ENCODE measurements around the gene TCEANC2.

Gene TCEANC2

DNA sequence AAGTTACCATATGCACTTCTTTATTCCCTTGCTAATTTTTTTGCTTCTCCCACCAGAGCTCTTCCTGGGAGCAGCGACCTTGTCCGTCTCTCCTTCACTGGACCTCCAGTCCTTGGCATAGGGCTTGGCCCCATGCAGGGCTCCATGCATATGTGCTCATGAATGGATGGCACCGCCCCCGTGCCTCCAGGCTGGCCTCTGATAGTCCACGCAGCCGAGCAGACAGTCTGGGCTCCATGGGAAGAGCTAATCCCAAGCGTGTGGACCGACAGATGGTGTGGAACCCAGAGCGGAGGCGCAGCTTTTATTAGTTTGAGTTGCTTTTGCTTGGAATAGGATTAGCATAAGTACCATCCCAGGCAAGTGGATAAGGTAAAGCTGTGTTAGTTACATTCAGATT lies 57.6 kb downstream of the TCEANC2 start:
- DNase-seq (ENCODE audit: insufficient read length, low spot score) = no peak
- FAIRE-seq = no peak

DNA sequence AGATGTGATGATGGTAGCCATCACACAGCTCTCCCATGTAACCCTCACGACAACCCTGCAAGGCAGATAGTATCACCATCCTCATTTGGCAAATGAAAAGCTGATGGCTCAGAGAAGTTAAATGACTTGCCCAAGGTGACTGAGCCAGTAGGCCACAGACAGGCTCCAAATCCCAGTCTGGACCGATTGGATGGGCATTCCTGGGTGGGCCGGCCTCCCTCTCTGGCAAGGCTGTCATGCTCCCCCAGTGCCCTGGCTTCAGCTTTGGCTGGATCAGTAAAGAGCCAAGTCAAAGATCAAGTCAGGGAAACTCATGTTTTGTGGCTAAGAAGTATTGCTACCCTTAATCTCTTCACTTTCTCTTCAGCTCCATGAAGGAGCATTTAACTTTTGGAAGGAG lies 58.2 kb downstream of the TCEANC2 start:
- FAIRE-seq = no peak
- DNase-seq (ENCODE audit: insufficient read length, low spot score) = no peak

GRCh38 chr1:54112027-54112426 lies 58.6 kb downstream of the TCEANC2 start:
- FAIRE-seq (no peak), DNase-seq (ENCODE audit: insufficient read length, low spot score) (no peak)

GRCh38 chr1:54112705-54113368 lies 59.4 kb downstream of the TCEANC2 start:
- FAIRE-seq (no peak), DNase-seq (ENCODE audit: insufficient read length, low spot score) (no peak)

DNA sequence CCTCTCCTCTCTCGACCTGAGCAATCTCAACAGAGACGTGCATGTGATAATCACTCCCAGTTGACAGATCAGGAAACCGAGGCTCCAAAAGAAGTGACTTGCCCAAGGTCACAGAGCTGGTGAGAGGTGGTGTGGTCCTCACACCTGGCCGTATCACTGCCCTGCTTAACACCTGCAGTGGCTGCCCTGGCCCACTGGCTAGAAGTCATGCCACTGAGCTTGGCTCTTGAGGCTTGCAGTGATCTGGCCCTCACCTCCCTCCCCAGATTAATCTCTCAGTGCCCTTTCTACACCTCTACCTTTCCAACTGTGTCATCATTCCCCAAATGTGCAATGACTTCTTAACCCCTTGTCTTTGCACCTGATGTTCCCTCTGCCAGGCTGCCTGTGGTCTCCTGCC lies 60.6 kb downstream of the TCEANC2 start:
- FAIRE-seq = no peak
- DNase-seq (ENCODE audit: insufficient read length, low spot score) = no peak

DNA sequence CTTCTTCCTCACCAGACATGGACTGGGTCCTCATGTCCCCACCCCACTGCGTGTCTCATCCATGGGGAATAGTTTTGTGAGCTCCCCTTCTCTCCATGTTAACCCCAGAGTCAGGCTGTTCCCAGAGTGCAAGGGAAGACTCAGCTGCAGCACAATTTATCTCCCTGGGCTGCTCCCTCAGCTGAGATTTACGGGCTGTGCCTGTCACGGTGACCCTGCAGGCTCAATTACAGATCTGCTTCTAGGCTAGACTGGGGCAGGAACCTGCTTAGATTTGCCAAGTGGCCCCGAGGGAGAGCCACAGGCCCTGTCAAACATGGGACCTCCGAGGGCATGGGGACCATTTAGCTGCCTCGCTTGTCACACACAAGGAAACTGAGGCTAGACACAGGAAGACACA lies 61.5 kb downstream of the TCEANC2 start:
- FAIRE-seq = no peak

DNA sequence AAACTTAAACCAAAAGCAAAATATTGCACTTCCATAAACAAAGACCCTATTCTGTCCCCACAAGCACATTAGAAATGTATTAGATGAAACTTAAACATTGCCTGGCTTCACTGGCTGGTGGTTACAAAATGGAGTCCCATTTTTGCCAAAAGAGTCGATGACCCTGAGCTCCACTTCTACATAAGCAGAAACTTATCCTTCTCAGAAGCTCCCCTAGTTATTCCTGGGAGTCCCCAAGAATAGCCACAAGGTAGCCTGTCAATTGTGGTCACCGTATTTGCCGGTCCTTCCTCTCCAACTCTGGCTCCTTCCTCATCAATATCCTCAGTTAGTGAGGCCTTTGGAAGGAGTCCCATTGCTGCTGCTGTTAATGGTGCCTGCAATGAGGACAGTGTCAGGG lies 62.1 kb downstream of the TCEANC2 start:
- FAIRE-seq = no peak
- no peak for DNase-seq (ENCODE audit: insufficient read length, low spot score)

More for the DNA sequence above, 61.5 kb downstream of the TCEANC2 start:
- no peak for DNase-seq (ENCODE audit: insufficient read length, low spot score)

DNA sequence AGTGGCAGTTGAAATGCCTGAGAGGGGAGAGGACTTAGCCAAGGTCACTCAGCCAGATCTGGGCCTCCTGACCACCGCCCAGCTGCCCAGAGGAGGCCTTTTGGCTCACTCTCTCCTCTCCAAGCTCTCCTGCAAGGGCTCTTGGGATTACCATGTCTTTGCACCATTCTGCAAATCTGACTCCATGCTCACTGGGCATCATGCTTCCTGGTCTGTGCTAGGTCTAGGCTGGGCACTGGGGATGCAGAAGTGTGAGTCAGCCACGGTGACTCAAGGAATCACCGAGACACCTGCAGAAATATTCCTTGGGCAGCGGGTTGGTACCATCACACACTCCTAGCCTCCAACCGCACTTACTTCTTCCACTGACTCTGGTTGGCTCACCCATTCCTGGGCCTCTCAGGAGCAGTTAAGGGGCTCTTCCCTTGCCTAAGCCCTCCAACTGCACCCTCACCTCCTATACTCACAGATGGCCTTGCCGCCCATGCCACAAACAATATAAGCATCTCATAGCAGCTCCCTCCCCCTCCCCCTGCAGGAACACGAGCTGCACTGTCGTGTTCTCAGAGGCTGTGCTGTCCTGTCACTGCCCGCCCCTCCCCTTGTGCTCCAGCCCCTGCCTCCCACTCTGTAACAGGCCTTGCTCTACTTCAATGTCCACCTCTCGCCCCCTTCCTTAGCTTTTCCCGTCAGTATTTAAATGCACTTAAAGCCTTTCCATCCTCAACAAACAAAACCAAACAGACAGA lies 64.6 kb downstream of the TCEANC2 start:
- DNase-seq (ENCODE audit: insufficient read length, low spot score) (no peak), FAIRE-seq (no peak)

DNA sequence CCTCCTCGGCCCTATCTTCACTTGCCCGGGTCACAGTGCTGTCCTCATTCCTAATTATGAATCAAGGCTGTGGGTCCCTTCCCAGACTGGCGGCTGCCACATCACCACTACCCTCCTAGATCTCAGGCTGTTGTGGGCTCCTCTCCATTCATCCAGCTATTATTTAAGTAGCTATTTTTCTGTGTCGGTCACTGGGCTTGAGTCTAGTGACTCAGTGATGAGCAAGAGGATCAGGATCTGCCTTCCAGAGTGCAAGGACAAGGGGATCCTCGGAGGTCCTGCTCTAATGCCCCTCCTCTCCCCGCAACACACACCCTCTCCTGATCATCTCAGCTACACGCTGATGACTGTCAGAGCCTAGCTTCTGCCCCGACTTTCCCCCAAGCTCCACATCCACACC lies 65.3 kb downstream of the TCEANC2 start:
- FAIRE-seq = no peak
- DNase-seq (ENCODE audit: insufficient read length, low spot score) = no peak

DNA sequence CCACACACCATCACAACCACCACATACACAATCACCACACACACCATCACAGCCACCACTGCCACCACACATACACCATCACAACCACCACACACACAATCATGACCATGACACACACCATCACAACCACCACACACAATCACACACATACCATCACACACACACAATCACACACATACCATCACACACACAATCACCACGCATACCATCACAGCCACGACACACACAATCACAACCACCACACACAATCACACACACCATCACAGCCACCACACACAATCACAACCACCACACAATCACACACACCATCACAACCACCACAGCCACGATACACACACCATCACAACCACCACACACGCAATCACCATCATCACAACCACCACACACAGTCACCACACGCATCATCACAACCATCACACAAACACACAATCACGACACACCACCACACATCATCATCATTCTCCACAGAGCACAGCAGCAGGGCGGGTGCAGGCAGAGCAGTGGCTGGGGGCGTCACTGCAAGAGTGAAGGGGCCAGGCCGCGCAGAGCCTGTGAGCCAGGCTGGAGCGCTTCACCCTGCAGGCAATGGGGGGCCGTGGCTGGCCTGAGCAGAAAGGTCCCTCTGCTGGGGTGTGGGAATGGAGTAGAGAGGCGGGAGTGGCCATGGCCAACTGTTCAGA lies 66.8 kb downstream of the TCEANC2 start:
- DNase-seq (ENCODE audit: insufficient read length, low spot score) = no peak
- FAIRE-seq = no peak

GRCh38 chr1:54120698-54121481 lies 67.5 kb downstream of the TCEANC2 start:
- FAIRE-seq = no peak
- DNase-seq (ENCODE audit: insufficient read length, low spot score) = no peak

DNA sequence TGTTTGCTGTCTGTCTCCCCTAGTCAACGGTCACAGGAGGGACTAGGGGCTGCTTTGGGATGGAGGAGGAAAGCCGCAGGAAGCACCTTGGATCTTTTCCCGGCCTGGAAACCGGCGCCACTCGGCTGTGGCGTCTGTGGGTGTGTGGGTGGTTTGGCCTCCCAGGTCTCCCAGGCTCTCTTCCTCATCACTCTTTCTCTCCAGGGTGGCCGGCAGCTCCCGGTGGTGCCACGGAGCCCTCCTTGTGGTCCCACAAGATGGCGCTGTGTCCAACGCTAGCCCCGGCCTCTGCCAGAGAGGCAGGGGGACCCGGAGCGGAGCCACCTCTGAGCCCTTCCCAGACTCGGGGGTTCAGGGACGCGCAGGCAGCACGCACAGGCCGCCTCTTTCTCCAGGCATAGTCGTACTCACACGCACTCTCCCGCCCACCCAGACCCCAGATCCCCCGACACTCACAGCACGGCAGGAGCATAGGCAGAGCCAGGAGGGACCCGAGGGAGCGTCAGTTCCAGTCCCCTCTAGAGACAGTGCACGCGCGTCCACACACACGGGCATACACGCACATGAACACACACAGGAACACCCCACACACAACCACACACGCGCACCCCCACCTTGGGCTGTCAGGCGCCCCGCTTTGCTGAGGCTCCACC lies 68.2 kb downstream of the TCEANC2 start:
- FAIRE-seq (no peak), DNase-seq (ENCODE audit: insufficient read length, low spot score) (peak; percentile 65)

- DNase-seq (ENCODE audit: insufficient read length, low spot score) = no peak
- no peak for FAIRE-seq
Measured at GRCh38 chr1:54122135-54122751, 68.8 kb downstream of the TCEANC2 start.

DNA sequence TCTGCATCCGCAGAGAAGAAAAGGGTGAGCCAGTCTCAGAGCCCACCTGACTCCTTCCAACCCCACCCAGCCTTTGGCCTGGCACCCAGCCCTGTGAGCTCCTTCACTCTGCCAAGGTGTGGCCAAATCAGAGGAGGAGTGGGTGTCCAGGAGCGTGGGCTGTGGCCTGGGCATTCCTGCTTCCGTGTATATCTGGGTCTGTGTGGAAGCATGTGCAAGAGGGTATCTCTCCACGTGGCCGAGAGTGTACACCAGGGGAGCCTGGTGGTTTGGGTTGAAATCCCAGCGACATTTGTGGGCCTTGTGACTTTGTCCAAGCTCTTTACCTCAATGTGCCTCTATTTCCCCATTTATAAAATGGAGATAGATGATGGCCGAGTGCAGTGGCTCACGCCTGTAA lies 69.6 kb downstream of the TCEANC2 start:
- DNase-seq (ENCODE audit: insufficient read length, low spot score) (no peak), FAIRE-seq (no peak)

- DNase-seq (ENCODE audit: insufficient read length, low spot score) = no peak
- no peak for FAIRE-seq
Measured at GRCh38 chr1:54124472-54124871, 71.1 kb downstream of the TCEANC2 start.

- FAIRE-seq = no peak
- DNase-seq (ENCODE audit: insufficient read length, low spot score) = no peak
Measured at GRCh38 chr1:54124906-54125305, 71.5 kb downstream of the TCEANC2 start.

DNA sequence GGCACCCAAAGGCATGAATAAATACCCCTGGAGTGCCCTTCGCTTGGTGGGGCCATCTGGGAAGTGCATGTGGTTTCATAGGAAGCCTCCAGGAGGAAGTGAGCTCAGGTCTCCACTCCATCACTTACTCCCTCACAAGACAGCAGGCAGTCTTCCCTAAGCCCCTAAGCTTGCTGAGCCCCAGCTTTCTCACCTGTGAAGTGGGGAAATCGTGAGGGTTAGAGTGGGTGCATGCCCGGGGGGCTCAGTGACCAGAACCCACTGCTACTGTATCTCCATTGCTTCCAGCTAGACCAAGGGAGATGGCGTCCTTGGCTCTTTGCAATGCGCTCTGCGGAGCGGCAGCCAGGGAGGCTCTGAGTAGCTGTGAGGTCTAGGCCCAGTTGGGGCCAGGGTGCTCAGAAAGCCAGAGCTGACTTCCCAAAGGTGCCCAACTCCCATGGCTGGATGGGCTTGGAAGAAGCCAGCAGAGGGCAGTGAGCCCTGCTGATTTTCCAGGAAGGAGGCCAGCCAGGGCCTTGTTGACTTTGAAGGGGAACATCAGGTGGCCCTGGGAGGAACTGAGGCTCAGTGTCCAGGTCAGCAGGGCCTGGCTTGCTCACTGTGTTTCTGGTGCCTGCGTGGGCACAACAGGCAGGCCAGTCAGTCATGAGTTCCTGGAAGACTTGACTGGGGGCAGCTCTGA lies 72.1 kb downstream of the TCEANC2 start:
- DNase-seq (ENCODE audit: insufficient read length, low spot score) = no peak
- FAIRE-seq = no peak

DNA sequence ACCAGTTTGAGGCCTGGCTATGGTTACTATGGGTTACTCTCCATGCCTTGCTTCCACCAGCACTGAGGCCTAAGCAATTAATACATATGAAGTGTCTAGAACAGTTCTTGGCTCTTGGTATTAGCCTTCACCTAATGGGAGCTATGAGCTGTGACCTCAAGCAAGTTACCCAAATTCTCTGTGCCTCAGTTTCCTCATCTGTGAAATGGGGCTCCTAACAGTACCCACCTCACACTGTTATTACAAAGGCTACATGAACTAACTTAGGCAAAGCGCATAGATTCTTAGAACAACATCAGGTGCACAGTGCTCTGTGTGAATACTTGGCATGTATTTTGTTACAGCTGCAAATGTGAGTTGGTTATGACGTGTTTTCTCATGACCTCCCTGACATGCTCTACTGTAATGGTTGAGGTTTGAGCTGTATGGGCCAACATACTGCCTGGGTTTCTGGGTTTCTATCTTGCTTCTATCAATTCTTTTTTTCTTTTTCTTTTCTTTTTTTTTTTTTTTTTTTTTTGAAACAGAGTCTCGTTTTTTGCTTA lies 72.9 kb downstream of the TCEANC2 start:
- DNase-seq (ENCODE audit: insufficient read length, low spot score) = no peak
- no peak for FAIRE-seq

GRCh38 chr1:54127594-54128300 lies 74.3 kb downstream of the TCEANC2 start:
- DNase-seq (ENCODE audit: insufficient read length, low spot score) = no peak
- FAIRE-seq = no peak

Data from GM19239 (cell line).